Measurements from ENCODE around the gene WNT7A.

- no peak for TF ChIP-seq YY1 (IDR thresholded peaks at IDR 0.05; ENCODE audit: insufficient read depth, insufficient read length)
- no peak for TF ChIP-seq SUZ12 (IDR thresholded peaks at IDR 0.05; ENCODE audit: extremely low read depth, insufficient read depth, insufficient read length)
These were observed 89.3 kb downstream of the WNT7A start for GRCh38 chr3:13790376-13791197.

Measured in NT2/D1 (cell line).